Omental fat pad (tissue), 4 donors: ENCODE data around the gene FAS. TPM values are rescaled to one million over a fixed set of nuclear protein-coding genes. Genes with fewer than 3 reads are reported as not detected.

Source experiments
- ATAC-seq: fragments of 150-250 bp; one replicate; pipeline ENCODE4 v1.9.1; 2016; ENCODE audit warnings: mild to moderate bottlenecking, moderate library complexity; ENCODE audit not compliant: low FRiP score
- DNase-seq: peaks from one replicate; pipeline ENCODE4 v3.0.0-alpha.2; 2019; ENCODE audit warnings: low spot score
- CTCF ChIP-seq, 3 donors: fragments of 450-650 bp; IDR thresholded peaks; one replicate each; pipeline ENCODE4 v1.5.1; 2016 to 2017; ENCODE audit warnings: antibody characterized with exemption in 3 of 3, mild to moderate bottlenecking in 3 of 3, moderate library complexity in 2 of 3
- total RNA-seq, 4 donors: library from RNA; depleted of rRNA; stranded (reverse); fragments of >200 nt; gene quantifications; one replicate each; pipeline ENCODE4 v1.1.0, GENCODE V29; 2016

The FAS gene
- total RNA-seq, 4 donors from 2014 or later = 23.3 to 92.5 (median 46.7) TPM

- ATAC-seq = no peak
- DNase-seq = no peak
- TF ChIP-seq CTCF (IDR thresholded peaks at IDR 0.05) = no peak
Observed at GRCh38 chr10:88949912-88950837, 40.4 kb upstream of the FAS start.

- DNase-seq (no peak), ATAC-seq (peak; percentile 24)
- TF ChIP-seq CTCF (IDR thresholded peaks at IDR 0.05) = no peak
Observed at GRCh38 chr10:88952647-88953111, 37.9 kb upstream of the FAS start, which contains the start of gene ACTA2. Gene ACTA2 (minus strand): TSS chr10:88952773. CDS start chr10:88948930, 3,843 bp downstream.

GRCh38 chr10:88953662-88954061 is 36.9 kb upstream of the FAS start:
- no peak for TF ChIP-seq CTCF (IDR thresholded peaks at IDR 0.05)
- ATAC-seq = no peak
- no peak for DNase-seq

- DNase-seq (no peak), ATAC-seq (no peak)
- TF ChIP-seq CTCF (IDR thresholded peaks at IDR 0.05) = no peak
Observed at GRCh38 chr10:88954458-88955083, 36.0 kb upstream of the FAS start.

- no peak for ATAC-seq
- no peak for TF ChIP-seq CTCF (IDR thresholded peaks at IDR 0.05)
- DNase-seq = no peak
Observed at GRCh38 chr10:88957381-88957780, 33.2 kb upstream of the FAS start.

- DNase-seq = no peak
- no peak for TF ChIP-seq CTCF (IDR thresholded peaks at IDR 0.05)
- no peak for ATAC-seq
Observed at GRCh38 chr10:88958721-88959120, 31.9 kb upstream of the FAS start.
